Measurements from ENCODE around the gene B4GALNT1.
"Not testable (repeated sequence)": the region's sequence is repeated elsewhere in the genome, so short reads cannot be mapped to it uniquely, and the experiment has no call there.

B4GALNT1 gene

GRCh38 chr12:57632958-57633840 lies at the start of gene B4GALNT1:
B4GALNT1 (minus strand) TSS chr12:57633201; CDS start chr12:57632132, 1,069 bp downstream.
- no peak for DNase-seq (ENCODE audit: low read depth, low spot score)

GRCh38 chr12:57679697-57680096 lies 46.7 kb upstream of the B4GALNT1 start:
- DNase-seq (ENCODE audit: low read depth, low spot score): no peak

GRCh38 chr12:57677947-57678346 lies 44.9 kb upstream of the B4GALNT1 start:
- DNase-seq (ENCODE audit: low read depth, low spot score): not testable (repeated sequence)

GRCh38 chr12:57674691-57675090 lies 41.7 kb upstream of the B4GALNT1 start:
- DNase-seq (ENCODE audit: low read depth, low spot score): no peak

DNA sequence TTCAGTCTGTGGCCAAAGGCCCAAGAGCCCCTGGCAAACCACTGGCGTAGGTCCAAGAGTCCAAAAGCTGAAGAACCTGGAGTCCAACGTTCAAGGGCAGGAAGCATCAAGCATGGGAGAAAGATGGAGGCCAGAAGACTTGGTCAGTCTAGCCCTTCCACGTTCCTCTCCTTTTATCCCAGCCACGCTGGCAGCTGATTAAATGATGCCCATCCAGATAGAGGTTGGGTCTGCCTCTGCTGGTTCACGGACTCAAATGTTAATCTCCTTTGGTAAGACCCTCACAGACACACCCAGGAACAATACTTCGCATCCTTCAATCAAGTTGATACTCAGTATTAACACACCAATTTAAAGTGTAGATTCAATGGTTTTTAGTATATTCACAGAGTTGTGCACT lies 39.8 kb upstream of the B4GALNT1 start:
- DNase-seq (ENCODE audit: low read depth, low spot score): no peak

- not testable (repeated sequence) for DNase-seq (ENCODE audit: low read depth, low spot score)
Observed at GRCh38 chr12:57671811-57672210, 38.8 kb upstream of the B4GALNT1 start.

- DNase-seq (ENCODE audit: low read depth, low spot score): not testable (repeated sequence)
Observed at GRCh38 chr12:57669691-57670090, 36.7 kb upstream of the B4GALNT1 start.

GRCh38 chr12:57666897-57667296 lies 33.9 kb upstream of the B4GALNT1 start:
- DNase-seq (ENCODE audit: low read depth, low spot score): no peak

GRCh38 chr12:57665066-57665820 lies 32.2 kb upstream of the B4GALNT1 start:
- not testable (repeated sequence) for DNase-seq (ENCODE audit: low read depth, low spot score)

- DNase-seq (ENCODE audit: low read depth, low spot score): no peak
Observed at GRCh38 chr12:57661376-57661775, 28.4 kb upstream of the B4GALNT1 start.

DNA sequence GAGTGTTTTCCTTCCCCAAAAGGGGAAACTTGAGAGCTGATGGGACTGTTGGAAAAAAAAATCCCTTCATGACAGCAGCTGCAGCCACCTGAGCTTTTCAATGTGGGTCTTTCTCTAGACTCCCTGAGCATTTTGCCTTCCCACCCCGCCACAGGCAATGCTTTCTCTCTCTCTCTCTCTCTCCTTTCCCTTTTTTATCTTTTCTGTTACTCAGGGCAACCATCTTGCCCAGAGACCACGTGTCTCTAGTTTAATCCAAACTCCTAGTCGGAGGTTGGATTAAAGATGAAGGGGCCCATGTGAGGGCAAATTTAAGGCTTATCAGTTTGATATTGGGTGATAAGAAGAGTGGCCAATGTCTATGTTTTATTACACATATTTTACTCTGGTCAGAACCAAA lies 25.9 kb upstream of the B4GALNT1 start:
- DNase-seq (ENCODE audit: low read depth, low spot score): no peak

GRCh38 chr12:57657744-57658143 lies 24.7 kb upstream of the B4GALNT1 start:
- no peak for DNase-seq (ENCODE audit: low read depth, low spot score)

- DNase-seq (ENCODE audit: low read depth, low spot score): not testable (repeated sequence)
Observed at GRCh38 chr12:57656408-57656807, 23.4 kb upstream of the B4GALNT1 start.

- DNase-seq (ENCODE audit: low read depth, low spot score): no peak
Observed at GRCh38 chr12:57655541-57656240, 22.7 kb upstream of the B4GALNT1 start.

GRCh38 chr12:57654042-57654441 lies 21.0 kb upstream of the B4GALNT1 start:
- no peak for DNase-seq (ENCODE audit: low read depth, low spot score)

GRCh38 chr12:57646659-57647049 lies 13.7 kb upstream of the B4GALNT1 start:
- DNase-seq (ENCODE audit: low read depth, low spot score): not testable (repeated sequence)

GRCh38 chr12:57645990-57646658 lies 13.1 kb upstream of the B4GALNT1 start:
- DNase-seq (ENCODE audit: low read depth, low spot score): peak; percentile 74

DNA sequence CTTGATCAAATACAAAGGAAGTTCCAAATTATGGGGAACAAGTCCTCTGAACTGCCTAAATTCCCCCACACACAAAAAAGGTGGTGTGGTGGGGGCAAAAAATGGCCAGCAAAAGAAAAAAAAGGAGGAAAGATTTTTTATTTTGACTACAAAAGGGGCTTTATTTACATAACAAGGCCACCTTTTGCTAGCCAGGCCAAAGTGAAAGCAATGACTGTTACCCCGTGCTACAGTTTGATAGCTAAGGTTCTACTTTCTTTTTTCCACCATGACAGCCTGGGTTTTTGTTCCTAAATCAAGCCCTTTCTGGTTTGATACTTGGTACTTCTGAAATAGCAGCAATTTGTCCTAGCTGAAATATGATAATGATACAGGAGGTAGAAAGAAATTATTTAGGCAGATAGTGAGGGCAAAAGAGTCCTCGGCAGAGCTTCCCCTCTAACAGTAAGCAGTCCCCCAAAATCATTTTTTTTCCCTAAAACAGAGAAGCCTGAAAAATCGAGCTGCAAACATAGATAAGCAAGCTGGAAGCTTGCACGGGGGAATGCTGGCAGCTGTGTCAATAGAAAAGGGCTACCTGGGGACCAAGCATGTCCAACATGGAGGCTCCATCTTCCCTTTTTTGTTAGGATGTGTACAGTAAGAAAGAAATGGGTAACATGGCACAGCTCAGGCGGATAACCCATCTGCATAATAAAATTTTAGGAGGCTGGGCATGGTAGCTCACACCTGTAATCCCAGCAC lies 8.9 kb upstream of the B4GALNT1 start:
- DNase-seq (ENCODE audit: low read depth, low spot score): no peak

- DNase-seq (ENCODE audit: low read depth, low spot score): no peak
Observed at GRCh38 chr12:57640175-57641042, 7.4 kb upstream of the B4GALNT1 start.

GRCh38 chr12:57638096-57638495 lies 5.1 kb upstream of the B4GALNT1 start:
- DNase-seq (ENCODE audit: low read depth, low spot score): no peak

All from iPS DF 19.7 (cell line).